Measurements from ENCODE around the gene SPAG9.

Gene SPAG9

DNA sequence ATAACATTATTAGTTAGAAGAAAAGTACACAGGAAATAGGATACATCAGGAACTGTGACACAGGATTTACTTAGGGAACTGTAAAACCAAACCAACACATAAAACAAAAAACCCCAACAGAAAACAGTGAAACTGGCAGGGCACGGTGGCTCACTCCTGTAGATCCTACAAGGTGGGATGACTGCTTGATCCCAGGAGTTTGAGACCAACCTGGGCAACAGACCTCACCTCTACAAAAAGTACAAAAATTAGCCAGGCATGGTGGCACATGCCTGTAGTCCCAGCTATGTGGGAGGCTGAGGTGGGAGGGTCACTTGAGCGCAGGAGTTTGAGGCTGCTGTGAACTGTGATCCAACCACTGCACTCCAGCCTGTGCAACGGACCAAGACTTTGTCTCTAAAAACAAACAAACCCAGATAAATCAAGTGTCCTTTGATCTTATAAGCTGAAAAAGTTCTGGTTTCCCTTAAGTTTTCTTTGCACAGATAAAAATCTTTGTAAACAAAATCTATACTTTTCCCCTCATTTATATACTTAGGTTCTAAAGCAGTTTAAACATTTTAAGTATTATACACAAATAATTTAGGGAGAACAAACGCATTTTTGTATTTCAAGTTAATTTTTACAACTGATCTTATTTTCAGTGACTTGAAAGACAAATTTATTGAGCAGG is 143.0 kb downstream of the SPAG9 start:
- DNase-seq = no peak

DNA sequence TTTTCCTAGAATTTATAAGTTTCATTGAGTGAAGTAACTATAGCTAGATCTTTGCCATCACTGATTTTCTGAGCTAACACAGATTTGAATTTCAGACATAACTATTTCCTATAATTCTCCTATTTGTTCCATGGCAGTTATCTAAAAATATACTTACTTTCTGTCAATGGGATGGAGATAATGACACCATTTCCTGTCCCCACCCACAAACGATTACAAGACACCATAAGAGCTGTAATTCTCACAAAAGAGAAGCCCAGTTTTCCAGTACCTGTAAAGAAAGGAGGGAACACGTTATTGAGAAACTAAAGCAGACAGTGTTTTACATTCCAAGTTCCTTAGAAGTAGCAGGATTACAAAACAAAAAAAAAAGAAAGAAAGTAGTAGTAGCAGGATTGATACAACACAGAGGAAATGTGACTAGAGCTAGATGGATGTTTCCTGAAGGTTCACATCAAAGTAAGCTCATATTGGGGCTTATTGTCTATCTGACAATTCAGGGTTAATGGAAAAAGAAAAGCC is 143.7 kb downstream of the SPAG9 start:
- no peak for DNase-seq

DNA sequence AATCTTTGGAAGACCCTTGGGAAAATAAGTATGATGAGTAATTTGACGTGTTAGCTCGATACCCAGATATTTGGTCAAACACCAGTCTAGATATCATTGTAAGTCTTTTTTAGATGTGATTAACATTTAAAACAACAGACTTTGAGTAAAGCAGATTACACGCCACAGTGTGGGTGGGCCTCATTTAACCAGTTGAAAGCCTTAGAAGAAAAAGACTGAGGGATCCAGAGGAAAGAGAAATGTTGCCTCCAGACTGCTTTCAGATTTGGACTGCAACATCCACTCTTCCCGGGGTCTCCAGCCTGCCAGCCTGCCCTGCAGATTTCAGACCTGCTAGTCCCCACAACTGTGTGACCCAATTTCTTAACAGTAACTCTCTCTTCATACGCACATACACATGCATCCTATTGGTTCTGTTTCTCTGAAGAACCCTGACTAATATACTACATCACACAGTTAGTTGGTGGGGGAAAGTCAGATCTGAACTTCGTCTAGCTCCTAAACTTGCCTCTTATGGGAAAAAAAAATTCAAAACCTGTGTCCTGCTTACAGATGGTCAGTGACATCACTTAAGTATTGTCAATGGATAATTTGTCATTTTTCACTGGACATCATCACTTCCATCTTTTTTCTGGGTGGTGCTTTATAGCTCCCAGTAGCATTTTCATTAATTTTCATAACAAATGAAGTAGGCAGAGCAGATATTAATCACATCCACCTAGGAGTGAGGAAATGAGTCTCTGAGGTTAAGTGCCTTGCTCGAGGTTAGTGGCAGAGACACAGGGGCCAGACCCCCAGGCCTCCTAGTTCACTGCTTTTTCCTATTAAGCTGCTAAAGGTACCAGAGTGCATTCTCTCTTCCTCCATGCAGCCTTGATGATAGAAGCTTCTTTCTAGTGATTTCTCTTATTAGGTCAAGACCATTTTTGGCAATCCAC is 146.8 kb downstream of the SPAG9 start:
- no peak for DNase-seq

DNA sequence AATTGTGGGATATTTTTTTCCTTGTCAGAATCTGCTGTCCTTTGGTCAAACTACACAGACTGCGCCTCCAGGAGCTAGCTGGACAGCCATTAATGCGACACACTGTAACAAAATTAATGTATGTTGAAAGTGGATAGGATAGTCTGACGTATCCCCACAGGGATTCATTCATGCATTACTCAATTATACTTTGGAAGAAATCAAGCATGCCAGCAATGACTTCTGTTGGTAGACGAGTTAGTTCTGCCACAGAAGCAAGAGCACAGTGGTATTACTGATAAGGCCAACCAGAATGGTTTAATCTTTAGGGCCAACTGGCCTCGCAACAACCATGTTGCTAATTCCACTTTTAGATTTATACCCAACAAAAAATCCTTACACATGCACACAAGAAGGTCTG is 148.1 kb downstream of the SPAG9 start:
- DNase-seq = no peak

DNA sequence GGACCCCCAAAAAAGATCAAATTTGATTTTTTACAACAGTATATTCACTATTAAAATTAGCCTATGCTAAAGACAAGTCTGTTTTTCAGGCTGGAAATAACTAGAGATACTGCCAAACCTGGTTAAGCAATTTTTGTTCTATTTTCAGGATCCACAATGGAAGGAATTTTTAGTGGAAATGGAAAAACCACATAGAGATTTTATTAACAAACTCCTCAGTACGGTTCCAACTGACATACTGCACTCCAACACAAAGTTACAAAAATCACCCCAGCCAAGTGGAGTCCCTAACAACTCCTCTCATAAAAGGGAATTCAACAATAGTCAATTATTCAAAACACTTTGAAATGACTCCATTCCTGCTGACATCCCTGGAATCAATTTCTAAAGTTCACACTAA is 152.9 kb downstream of the SPAG9 start:
- DNase-seq = no peak

DNA sequence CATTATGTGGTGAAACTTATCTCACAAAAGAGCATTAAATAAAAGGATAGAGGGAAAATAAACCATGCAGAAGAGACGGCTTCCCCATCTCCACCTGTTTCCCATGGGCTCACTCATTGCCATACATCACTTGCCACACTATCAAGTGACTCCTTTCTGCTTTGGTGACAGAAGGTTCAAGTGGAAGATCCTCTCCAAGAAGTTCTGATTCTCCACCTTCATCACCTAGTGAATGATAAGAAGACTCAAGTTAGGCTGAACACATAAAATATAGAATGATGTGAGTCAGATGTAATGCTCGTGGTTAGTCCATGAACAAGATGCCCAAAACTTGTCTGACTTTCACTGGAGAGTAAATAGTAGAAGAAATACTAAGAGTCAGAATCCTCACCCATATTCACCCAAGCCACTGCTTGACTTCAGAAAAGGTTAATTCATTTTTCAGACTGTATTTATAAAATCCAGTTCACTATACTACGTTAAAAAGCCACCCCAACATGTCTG is 154.5 kb downstream of the SPAG9 start:
- no peak for DNase-seq

DNA sequence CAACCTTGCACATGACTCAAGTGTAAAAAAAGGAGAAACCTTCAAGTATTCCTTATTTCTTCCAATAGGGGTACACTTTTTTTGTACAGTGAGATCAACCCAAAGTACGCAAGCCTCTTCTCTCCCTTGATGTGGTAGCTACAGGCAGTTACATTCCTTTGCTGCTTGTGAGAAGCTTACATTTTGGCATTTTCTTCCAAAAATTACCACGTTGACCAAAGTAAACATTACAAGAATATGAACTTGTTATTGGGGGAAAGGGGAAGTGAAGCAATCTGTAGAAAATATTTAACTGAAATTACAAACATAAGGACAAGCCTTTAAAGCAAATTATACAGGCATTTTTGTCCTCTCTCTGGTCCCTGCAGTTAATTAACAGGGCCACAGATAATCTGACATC is 157.5 kb downstream of the SPAG9 start:
- DNase-seq = no peak

DNA sequence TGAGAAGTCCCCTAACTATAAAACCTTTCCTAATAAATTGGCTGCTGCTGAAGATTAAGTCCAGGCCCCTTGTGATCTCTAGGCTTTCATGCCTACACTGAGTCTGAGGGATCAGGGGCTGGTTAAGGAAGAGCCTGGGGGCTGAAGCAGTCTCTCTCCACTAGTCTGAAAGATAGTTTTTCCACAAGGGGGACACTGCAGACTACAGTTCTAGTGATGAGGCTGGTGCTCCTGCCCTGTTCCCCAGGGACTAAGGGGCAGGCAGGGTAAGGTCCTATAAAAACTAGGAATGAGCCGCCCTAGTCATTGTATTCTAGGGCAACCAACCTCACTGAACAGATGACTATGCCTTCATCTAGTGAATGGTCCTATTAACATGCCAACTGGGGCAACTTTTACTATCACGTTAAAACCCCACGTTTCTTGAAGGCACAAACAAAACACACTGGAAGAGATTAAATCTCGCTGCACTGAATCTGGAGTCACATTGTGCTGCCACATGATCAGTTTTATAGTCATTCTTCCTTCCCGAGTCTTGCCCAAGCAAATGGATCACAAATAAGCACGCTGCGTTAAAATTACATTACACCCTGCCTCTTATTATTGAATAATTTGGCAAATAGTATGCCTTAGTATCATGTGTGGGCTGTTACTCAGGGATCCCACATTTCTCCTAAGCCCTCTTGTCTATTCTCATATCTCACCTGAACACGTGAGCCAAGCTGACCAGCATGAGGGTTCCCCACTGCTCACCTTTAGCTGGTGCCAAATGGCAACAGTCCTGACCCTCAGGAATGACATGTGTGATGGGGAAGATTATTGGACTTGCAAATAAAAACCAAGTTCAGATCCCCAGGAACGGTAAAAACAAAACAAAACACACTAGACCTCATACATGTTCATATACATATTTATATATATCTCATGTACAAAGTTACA is 159.1 kb downstream of the SPAG9 start:
- DNase-seq = no peak

DNA sequence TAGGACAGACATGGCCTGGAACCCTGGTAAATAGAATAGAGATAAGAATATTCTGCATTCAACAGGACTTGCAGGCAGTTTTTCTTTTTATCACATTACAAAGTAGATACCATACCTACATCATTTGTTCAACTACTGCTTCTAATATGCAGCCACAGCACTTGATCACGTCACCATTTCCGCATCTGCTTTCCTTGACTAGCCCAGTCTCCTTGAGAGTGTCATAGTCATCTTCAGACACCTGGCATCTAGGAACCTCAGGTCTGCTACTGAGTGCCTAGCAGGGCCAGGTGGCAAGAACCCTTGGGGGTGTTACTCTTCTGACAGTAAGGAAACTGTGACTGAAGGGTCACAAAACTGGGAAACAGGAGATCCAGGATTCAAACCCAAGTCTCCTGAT is 161.3 kb downstream of the SPAG9 start:
- no peak for DNase-seq

DNA sequence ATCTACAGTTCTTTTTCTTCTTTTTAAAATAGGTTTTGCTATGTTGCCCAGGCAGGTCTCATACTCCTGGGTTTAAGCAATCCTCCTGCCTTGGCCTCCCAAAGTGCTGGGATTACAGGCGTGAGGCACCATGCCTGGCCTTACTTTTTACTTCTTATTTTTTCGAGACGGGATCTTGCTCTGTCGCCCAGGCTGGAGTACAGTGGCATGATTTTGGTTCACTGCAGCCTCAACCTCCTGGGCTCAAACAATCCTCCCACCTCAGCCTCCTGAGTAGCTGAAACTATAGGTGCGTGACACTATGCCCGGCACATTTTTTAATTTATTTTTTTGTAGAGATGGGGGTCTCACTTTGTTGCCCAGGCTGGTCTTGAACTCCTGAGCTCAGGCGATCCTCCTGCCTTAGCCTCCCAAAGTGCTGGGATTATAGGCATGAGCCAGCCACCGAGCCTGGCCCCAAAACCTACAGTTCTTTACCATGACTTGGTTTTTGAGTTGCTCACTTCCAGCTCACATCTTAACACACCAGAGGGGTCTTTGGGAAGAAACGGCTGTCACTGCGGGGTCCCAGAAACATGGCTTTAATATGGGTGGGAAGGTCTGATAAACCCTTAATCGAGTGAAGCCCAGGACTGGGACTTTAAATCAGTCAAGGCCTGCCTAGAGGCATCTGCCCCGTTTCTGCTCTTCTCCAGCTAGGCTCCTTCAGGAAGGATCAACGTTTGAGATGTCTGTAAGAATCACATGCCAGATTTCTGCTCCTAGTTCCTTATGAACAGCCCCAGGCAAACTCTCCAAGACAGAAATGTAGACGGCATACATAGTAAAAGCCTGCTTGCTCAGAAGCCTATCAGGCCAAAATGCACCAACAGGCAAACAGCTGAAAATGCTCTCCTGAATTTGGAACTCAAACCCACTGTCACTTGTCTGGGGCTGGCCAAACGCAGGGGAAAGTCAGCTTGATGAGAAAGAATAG is 162.8 kb downstream of the SPAG9 start:
- no peak for DNase-seq

DNA sequence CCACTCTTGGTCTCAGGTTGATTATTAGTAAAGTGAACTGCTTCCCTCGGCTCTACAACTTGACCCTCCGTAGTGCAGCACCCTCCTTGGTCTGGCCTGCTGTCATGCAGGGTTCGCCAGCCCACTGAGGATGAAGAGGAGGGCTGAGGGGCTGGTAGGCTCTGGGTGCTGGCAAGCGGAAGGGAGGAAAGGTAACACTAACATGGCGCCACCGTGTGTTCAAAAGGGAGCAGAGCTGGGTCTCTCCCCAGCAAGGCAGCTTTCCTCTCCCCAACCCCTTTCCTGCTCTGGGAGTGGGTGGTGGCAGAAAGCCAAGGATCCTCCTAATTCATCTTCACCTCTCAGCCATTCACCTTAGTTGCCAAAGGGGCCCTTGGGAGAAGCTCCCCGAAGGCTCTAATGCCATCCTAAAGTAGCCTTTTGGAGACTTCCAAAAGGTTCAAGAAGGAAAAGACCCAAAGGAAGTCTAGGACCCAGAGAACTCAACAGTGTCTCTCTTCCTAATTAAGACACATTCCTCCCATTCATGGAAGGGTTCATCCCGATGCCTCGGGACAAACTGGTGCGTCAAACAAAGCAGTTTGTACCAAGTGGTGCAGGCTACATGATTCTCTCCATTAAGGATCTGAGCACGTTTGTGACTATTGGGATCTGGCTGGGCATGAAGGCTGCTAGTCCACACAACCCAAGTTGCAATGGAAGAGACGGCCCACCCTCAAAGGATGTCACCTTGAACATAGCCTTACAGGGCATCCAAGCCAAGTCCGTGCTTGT is 163.7 kb downstream of the SPAG9 start:
- DNase-seq = peak; percentile 68

DNA sequence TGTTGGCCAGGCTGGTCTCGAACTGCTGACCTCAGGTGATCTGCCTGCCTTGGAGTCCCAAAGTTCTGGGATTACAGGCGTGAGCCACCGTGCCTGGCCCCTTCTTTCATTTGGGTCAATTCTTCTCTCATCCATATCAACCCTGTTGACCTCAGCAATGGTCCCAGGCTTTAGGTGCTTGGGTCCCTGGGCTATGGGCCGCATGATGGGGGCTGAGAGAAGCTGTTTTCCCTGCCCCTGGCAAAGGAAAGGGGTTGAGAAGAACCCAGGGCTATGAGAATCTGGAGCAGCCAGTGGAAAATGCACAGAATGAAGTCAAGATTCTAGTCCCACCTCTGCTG is 164.3 kb downstream of the SPAG9 start:
- no peak for DNase-seq

DNA sequence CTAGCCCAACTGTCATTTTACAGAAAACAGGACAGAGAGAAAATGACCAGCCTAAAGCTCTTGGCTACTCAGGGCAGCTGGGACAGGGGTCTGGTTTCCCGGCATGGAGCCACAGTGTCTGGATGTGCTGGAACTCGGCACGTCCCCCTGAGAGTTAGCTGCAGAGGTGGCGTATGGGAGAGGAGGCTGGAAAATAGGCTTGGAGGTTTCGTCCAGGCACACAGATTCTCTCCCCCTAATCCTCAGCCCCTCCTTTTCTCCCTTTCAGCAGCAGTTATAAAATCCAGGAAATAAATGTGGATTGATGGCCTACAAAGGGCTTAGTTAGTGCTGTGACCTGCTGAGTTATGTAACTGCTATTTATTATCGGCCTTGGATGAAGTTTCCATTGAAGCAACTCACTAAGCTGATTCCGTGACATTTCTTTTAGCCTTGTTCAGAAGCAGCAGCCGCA is 165.0 kb downstream of the SPAG9 start:
- DNase-seq = no peak

DNA sequence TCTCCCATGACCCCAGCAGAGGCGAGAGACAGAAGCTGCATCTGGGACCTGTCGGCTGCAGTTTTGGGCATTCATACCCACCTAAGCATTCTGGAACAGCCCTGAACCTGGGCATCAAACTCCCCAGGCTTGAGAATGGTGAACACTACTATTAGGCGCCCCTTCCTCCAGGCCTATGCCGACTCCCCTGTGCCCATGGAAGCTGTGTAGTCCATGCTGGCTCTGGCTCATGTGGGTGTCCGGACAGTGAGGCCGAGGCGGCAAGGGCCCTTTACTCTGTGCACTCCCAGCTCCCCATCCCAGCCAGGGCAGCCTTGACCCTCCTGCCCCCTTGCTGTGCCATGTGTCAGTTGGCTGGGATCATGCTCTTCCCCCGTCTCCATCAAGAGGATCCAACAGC is 165.5 kb downstream of the SPAG9 start:
- DNase-seq = no peak

DNA sequence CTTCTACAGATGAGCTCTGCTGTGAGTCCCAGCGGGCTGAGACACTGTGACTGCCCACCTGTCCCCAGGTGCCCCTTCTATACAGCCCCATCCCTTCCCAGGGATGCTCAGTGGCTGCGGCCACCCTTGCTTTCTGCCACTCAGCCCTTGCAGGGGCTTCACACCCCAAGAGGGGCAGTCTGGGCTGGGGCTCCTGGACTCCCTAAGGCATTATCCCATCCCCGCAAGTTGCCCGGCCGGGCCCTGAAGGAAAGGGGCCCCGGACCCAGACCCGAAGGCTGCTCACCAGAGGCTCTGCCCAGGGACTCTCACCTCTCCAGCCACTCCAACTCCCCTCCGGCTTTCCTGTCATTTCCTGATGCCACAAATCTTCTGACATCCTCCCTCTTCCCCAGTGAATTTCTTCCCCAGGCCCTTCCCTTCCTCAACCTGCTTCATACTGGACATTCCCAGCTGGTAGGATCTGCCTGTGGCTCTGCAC is 166.0 kb downstream of the SPAG9 start:
- DNase-seq = no peak

DNA sequence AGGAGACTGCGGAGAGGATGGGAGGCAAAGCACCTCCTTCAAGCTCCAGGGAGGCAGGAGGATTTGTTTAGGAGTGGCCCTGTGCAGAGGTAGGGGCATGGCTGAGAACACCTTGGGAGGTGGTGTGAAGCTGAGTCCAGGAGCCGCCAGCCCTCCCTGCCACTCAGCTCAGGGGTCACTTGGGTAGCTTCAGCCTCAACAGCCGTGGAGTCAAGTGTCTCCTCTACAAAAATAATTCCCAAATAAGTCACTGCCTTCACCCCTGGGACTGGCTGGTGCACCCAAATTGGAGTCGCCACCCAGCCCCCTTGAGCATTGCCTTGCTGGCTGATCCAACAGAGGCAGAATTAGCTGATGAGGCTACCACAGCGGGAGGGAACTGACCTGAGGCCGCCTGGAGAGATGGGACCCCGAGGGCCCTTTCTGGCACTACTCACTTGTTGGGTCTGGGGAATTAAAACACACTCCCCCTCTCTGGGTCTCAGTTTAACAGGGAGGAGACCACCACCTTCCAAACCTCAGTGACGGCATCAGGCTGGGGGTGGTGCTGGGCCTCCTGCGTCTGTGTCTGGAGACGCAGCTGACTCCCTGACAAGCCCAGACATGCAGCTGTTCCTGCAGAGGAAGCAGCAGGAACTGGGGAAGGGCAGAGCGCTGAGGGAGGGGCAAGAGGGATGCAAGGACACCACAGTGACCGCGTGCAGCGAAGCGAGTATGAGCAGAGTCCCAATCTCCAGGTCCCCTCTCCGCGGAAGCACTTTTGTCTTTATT is 166.7 kb downstream of the SPAG9 start:
- no peak for DNase-seq

DNA sequence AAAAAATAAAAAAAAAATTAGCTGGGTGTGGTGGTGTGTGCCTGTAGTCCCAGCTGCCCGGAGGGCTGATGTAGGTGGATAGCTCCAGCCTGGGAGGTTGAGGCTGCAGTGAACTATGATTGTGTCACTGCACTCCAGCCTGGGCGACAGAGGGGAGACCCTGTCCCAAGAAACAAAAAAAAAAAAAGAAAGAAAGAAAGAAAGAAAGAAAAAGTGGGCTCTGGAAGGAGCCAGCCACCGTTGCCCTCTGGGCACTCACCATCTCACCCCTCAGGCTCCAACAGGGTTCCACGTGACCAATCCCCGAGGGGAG is 167.2 kb downstream of the SPAG9 start:
- no peak for DNase-seq

DNA sequence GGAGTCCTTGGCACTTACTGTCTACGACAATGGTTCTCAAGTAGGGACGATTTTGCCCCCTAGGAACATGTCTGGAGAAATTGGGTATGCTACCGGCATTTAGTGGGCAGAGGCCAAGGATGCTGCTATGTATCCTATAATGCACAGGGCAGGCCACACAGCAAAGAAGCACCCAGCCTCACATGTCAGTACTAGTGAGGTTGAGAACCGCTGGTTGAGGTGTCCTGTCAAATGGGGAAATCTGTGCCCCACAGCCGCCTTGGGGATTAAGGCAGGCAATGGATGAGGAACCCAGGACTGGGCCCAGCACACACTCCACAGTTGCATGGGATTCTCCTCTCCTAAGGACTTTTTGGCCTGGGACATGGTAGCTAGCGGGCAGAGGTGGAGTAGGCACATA is 167.8 kb downstream of the SPAG9 start:
- no peak for DNase-seq

DNA sequence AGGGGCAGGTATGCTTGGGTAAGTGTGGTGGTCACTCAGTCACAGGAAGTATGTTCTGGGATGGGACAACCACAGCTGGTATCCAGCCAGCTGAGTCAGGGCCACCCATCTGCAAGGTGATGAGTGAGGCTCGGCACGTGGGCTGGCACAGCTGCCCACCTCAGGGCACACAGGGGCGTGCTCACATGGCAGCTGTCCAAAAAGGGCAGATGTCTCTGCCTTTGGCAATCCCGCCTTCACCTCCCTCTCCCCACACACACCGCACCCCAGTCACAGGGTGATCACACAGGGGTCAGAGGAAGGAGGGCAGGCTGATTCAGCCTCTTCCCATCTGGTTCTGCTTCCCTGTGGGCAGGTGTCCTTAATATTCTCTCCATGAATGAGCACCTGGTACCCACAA is 168.7 kb downstream of the SPAG9 start:
- no peak for DNase-seq
